ENCODE results near the gene ARHGEF11.

ARHGEF11 gene

GRCh38 chr1:157044326-157044725, 1.2 kb downstream of the ARHGEF11 start:
- DNase-seq, result no peak

GRCh38 chr1:157043685-157044084, 1.9 kb downstream of the ARHGEF11 start:
- no peak for DNase-seq

- no peak for DNase-seq
These were observed 2.7 kb downstream of the ARHGEF11 start for GRCh38 chr1:157042846-157043245.

GRCh38 chr1:157040802-157041201, 4.7 kb downstream of the ARHGEF11 start:
- DNase-seq, result no peak

- no peak for DNase-seq
These were observed 10.4 kb downstream of the ARHGEF11 start for GRCh38 chr1:157035121-157035520.

- no peak for DNase-seq
These were observed 11.3 kb downstream of the ARHGEF11 start for GRCh38 chr1:157034137-157034800.

GRCh38 chr1:157033357-157033876, 12.1 kb downstream of the ARHGEF11 start:
- no peak for DNase-seq

- DNase-seq, result no peak
These were observed 13.2 kb downstream of the ARHGEF11 start for GRCh38 chr1:157032303-157032702.

GRCh38 chr1:157030728-157031127, 14.8 kb downstream of the ARHGEF11 start:
- DNase-seq, result no peak

- no peak for DNase-seq
These were observed 16.9 kb downstream of the ARHGEF11 start for GRCh38 chr1:157028674-157029073.

GRCh38 chr1:157025856-157026255, 19.7 kb downstream of the ARHGEF11 start:
- no peak for DNase-seq

- no peak for DNase-seq
These were observed 20.2 kb downstream of the ARHGEF11 start for GRCh38 chr1:157025385-157025784.

- DNase-seq, result no peak
These were observed 23.9 kb downstream of the ARHGEF11 start for GRCh38 chr1:157021688-157022087.

GRCh38 chr1:157019457-157019856, 26.1 kb downstream of the ARHGEF11 start:
- no peak for DNase-seq

- DNase-seq, result no peak
These were observed 33.7 kb downstream of the ARHGEF11 start for GRCh38 chr1:157011845-157012244.

- no peak for DNase-seq
These were observed 37.0 kb downstream of the ARHGEF11 start for GRCh38 chr1:157008502-157008901.

- no peak for DNase-seq
These were observed 38.2 kb downstream of the ARHGEF11 start for GRCh38 chr1:157007306-157007705.

GRCh38 chr1:157006676-157007075, 38.9 kb downstream of the ARHGEF11 start:
- no peak for DNase-seq

GRCh38 chr1:157005965-157006364, 39.6 kb downstream of the ARHGEF11 start:
- no peak for DNase-seq

GRCh38 chr1:157004806-157005205, 40.7 kb downstream of the ARHGEF11 start:
- no peak for DNase-seq

GRCh38 chr1:157004327-157004726, 41.2 kb downstream of the ARHGEF11 start:
- no peak for DNase-seq

GRCh38 chr1:157001304-157001703, 44.2 kb downstream of the ARHGEF11 start:
- DNase-seq, result no peak

GRCh38 chr1:157000686-157001085, 44.9 kb downstream of the ARHGEF11 start:
- no peak for DNase-seq

- no peak for DNase-seq
These were observed 45.8 kb downstream of the ARHGEF11 start for GRCh38 chr1:156999596-157000320.

Measured in stimulated activated naive CD4-positive, alpha-beta T cell (primary cell).